Fibroblast of lung (primary cell): Measurements from ENCODE around the gene HNRNPCL1.
"Not testable (repeated sequence)": the region's sequence is repeated elsewhere in the genome, so short reads cannot be mapped to it uniquely, and the experiment has no call there.

Experiments used
- CTCF ChIP-seq, 2 donors: IDR thresholded peaks in 1 of 2; conservative IDR thresholded peaks in 1 of 2; 1 replicate in 1 of 2; 2 replicates in 1 of 2; pipeline ENCODE4 v1.5.1; 2011 to 2012; ENCODE audit warnings: low read length in 2 of 2, control low read depth in 1 of 2, inconsistent platforms in 1 of 2, low read depth in 1 of 2, mild to moderate bottlenecking in 1 of 2
- EZH2 ChIP-seq: IDR thresholded peaks from 2 replicates; pipeline ENCODE4 v1.5.1; 2012; ENCODE audit warnings: low read length, control low read depth, mild to moderate bottlenecking; ENCODE audit errors: missing control alignments

- TF ChIP-seq CTCF (conservative IDR thresholded peaks at IDR 0.05 in 1 of 2, IDR thresholded peaks at IDR 0.05 in 1 of 2; ENCODE audit: low read depth in 1 of 2, low read length in 2 of 2); EZH2: not testable (repeated sequence)
These were observed 37.6 kb upstream of the HNRNPCL1 start, which contains the start of gene PRAMEF4 for GRCh38 chr1:12886101-12886500.
